Caco-2 (cell line): ENCODE data around the gene NDUFA12. TPM values are rescaled to one million over a fixed set of nuclear protein-coding genes. Genes with fewer than 3 reads are reported as not detected.

Experiments
- BruUV-seq: library from RNA; stranded (reverse); fragments of 400-500 nt; replicated peaks from 2 replicates; lab custom pipeline; 2021; lab: Mats Ljungman, UMichigan
- CTCF ChIA-PET: fragments of 300-600 bp; sonication (Branson Sonifier 250); formaldehyde crosslinking; loops from one replicate; lab custom pipeline; 2022; ENCODE audit warnings: antibody characterized with exemption; lab: Charles Lee
- POLR2A ChIA-PET: fragments of 300-600 bp; sonication (Branson Sonifier 250); formaldehyde crosslinking; loops from one replicate; lab custom pipeline; 2022; ENCODE audit warnings: antibody characterized with exemption; lab: Charles Lee
- DNase-seq, 2 experiments: peaks; one replicate each; pipeline versions ENCODE4 v3.0.0 to v3.0.0-alpha.2; 2020 to 2022
- H3K27me3 ChIP-seq: replicated peaks from 2 replicates; pipeline ENCODE4 v1.6.0; 2011; ENCODE audit warnings: low read length; ENCODE audit not compliant: control insufficient read depth, insufficient read depth
- H3K36me3 ChIP-seq: 2 replicates; pipeline ENCODE4 v1.5.1; 2011; ENCODE audit warnings: low read length; ENCODE audit not compliant: control insufficient read depth, insufficient read depth
- H3K4me1 ChIP-seq: fragments of 250-450 bp; sonication (Bioruptor Pico); 2 replicates; pipeline ENCODE4 v1.5.1; 2020; ENCODE audit warnings: mild to moderate bottlenecking
- H3K4me3 ChIP-seq: 2 replicates; pipeline ENCODE4 v1.5.1; 2011; ENCODE audit warnings: low read depth, mild to moderate bottlenecking, control low read depth, low read length
- H3K9me3 ChIP-seq: fragments of 250-450 bp; sonication (Bioruptor Pico); 2 replicates; pipeline ENCODE4 v1.5.1; 2020; ENCODE audit warnings: mild to moderate bottlenecking, moderate library complexity
- H3K27ac Mint-ChIP-seq: one replicate; pipeline ENCODE4 v1.8.0; 2022; ENCODE audit warnings: mixed read lengths; ENCODE audit not compliant: unreplicated experiment
- H3K27me3 Mint-ChIP-seq: one replicate; pipeline ENCODE4 v1.8.0; 2022; ENCODE audit warnings: mixed read lengths; ENCODE audit not compliant: insufficient read depth, unreplicated experiment
- H3K36me3 Mint-ChIP-seq: one replicate; pipeline ENCODE4 v1.8.0; 2022; ENCODE audit warnings: mild to moderate bottlenecking, mixed read lengths; ENCODE audit not compliant: insufficient read depth, unreplicated experiment
- H3K4me1 Mint-ChIP-seq: one replicate; pipeline ENCODE4 v1.8.0; 2022; ENCODE audit warnings: low read depth, mixed read lengths; ENCODE audit not compliant: unreplicated experiment
- H3K4me3 Mint-ChIP-seq: one replicate; pipeline ENCODE4 v1.8.0; 2022; ENCODE audit warnings: mild to moderate bottlenecking, moderate library complexity, mixed read lengths; ENCODE audit not compliant: unreplicated experiment
- H3K9me3 Mint-ChIP-seq: one replicate; pipeline ENCODE4 v1.8.0; 2022; ENCODE audit warnings: mixed read lengths; ENCODE audit not compliant: unreplicated experiment
- CTCF ChIP-seq, 2 experiments: fragments of 200-600 bp in 1 of 2; IDR thresholded peaks; 1 replicate in 1 of 2; 2 replicates in 1 of 2; pipeline versions ENCODE4 v1.5.1 to v1.8.0; 2011 to 2022; ENCODE audit warnings: antibody characterized with exemption in 1 of 2, control low read depth in 1 of 2, inconsistent platforms in 1 of 2, low read depth in 1 of 2, low read length in 1 of 2, mild to moderate bottlenecking in 1 of 2, moderate library complexity in 1 of 2; ENCODE audit not compliant: insufficient read depth in 1 of 2, severe bottlenecking in 1 of 2, unreplicated experiment in 1 of 2
- intact Hi-C: fragments of 100-400 bp; cut with micrococcal nuclease; formaldehyde crosslinking; loops from one replicate; pipeline ENCODE4 v1.10.0; 2022; ENCODE audit not compliant: unreplicated experiment
- total RNA-seq: library from RNA; stranded (reverse); gene quantifications from 2 replicates; pipeline ENCODE4 v1.2.3, GENCODE V29; 2022

The NDUFA12 gene
- total RNA-seq, 1 experiment from 2014 or later: 131 TPM

GRCh38 chr12:94938583-94938982 lies 64.9 kb downstream of the NDUFA12 start:
- Mint-ChIP-seq H3K27me3 (no peaks in the 10 kb centered on the region), H3K27ac (no peak overlapping the region), H3K36me3 (no peaks in the 10 kb centered on the region), H3K4me1 (no peaks in the 10 kb centered on the region), H3K4me3 (no peak overlapping the region), H3K9me3 (peaks cover 3% of the 10 kb centered on the region)
- POLR2A ChIA-PET: no interaction called here
- no TSS peak for BruUV-seq
- Histone ChIP-seq H3K36me3 (no peaks in the 10 kb centered on the region), H3K4me3 (no peak overlapping the region), H3K27me3 (no peaks in the 10 kb centered on the region), H3K4me1 (no peaks in the 10 kb centered on the region), H3K9me3 (no peaks in the 10 kb centered on the region)
- DNase-seq: no peak
- CTCF ChIA-PET: no interaction called here
- no peak for TF ChIP-seq CTCF (IDR thresholded peaks at IDR 0.05; ENCODE audit: insufficient read depth in 1 of 2, low read depth in 1 of 2, low read length in 1 of 2, severe bottlenecking in 1 of 2, unreplicated experiment in 1 of 2)
- intact Hi-C loops: no loop called here

- H3K9me3 ChIP-seq: no peaks in the 10 kb centered on the region
- intact Hi-C loops: no loop called here
- DNase-seq: no peak
- H3K27me3 ChIP-seq: no peaks in the 10 kb centered on the region
- Mint-ChIP-seq H3K4me1 (peaks cover 9% of the 10 kb centered on the region), H3K9me3 (no peaks in the 10 kb centered on the region), H3K36me3 (no peaks in the 10 kb centered on the region), H3K4me3 (no peak overlapping the region), H3K27me3 (no peaks in the 10 kb centered on the region), H3K27ac (no peak overlapping the region)
- POLR2A ChIA-PET: no interaction called here
- no peak for TF ChIP-seq CTCF (IDR thresholded peaks at IDR 0.05; ENCODE audit: insufficient read depth in 1 of 2, low read depth in 1 of 2, low read length in 1 of 2, severe bottlenecking in 1 of 2, unreplicated experiment in 1 of 2)
- H3K36me3 ChIP-seq: no peaks in the 10 kb centered on the region
- H3K4me3 ChIP-seq: no peak overlapping the region
- BruUV-seq: no TSS peak
- H3K4me1 ChIP-seq: no peaks in the 10 kb centered on the region
- CTCF ChIA-PET: interaction anchor here (0.6 kb wide), 1 partner anchor 603 kb away, joined by 4 read pairs; no protein-coding TSS in a partner anchor
These were observed 72.7 kb downstream of the NDUFA12 start for GRCh38 chr12:94930772-94931171.

- no peaks in the 10 kb centered on the region for H3K9me3 ChIP-seq
- no peak overlapping the region for H3K4me3 ChIP-seq
- BruUV-seq: no TSS peak
- no peaks in the 10 kb centered on the region for H3K4me1 ChIP-seq
- intact Hi-C loops: no loop called here
- ChIA-PET POLR2A (no interaction called here), CTCF (interaction anchor here (0.6 kb wide), 1 partner anchor 604 kb away, joined by 4 read pairs; no protein-coding TSS in a partner anchor)
- H3K9me3 Mint-ChIP-seq: no peaks in the 10 kb centered on the region
- peaks cover 9% of the 10 kb centered on the region for H3K4me1 Mint-ChIP-seq
- no peak overlapping the region for H3K27ac Mint-ChIP-seq
- peak in 1 of 2 experiments; percentile 2 for DNase-seq
- H3K4me3 Mint-ChIP-seq: peak overlapping the region; percentile 42
- H3K36me3 ChIP-seq: no peaks in the 10 kb centered on the region
- H3K27me3 ChIP-seq: no peaks in the 10 kb centered on the region
- H3K27me3 Mint-ChIP-seq: no peaks in the 10 kb centered on the region
- H3K36me3 Mint-ChIP-seq: no peaks in the 10 kb centered on the region
- TF ChIP-seq CTCF (IDR thresholded peaks at IDR 0.05; ENCODE audit: insufficient read depth in 1 of 2, low read depth in 1 of 2, low read length in 1 of 2, severe bottlenecking in 1 of 2, unreplicated experiment in 1 of 2): no peak
These were observed 73.3 kb downstream of the NDUFA12 start for GRCh38 chr12:94930216-94930654.
